ENCODE measurements around the gene TBC1D20. TPM values are rescaled to one million over a fixed set of nuclear protein-coding genes. Genes with fewer than 3 reads are reported as not detected.

The TBC1D20 gene
- total RNA-seq, 1 donor from 2014 or later, result 64.0 TPM

GRCh38 chr20:504632-505075 lies 42.3 kb upstream of the TBC1D20 start:
- TF ChIP-seq CTCF (IDR thresholded peaks at IDR 0.05), result no peak
- H3K36me3 Mint-ChIP-seq (ENCODE audit: low read depth), result peaks cover 19% of the 10 kb centered on the region

GRCh38 chr20:503048-503737 lies 40.9 kb upstream of the TBC1D20 start:
- H3K27ac Mint-ChIP-seq (ENCODE audit: unreplicated experiment), result no peak overlapping the region
- TF ChIP-seq CTCF (IDR thresholded peaks at IDR 0.05), result no peak
- H3K27me3 Mint-ChIP-seq (ENCODE audit: low read depth), result no peaks in the 10 kb centered on the region
- no peaks in the 10 kb centered on the region for H3K9me3 Mint-ChIP-seq (ENCODE audit: low read depth)
- H3K4me1 Mint-ChIP-seq (ENCODE audit: low read depth), result peaks cover 5% of the 10 kb centered on the region
- H3K4me3 Mint-ChIP-seq (ENCODE audit: unreplicated experiment), result no peak overlapping the region
- peaks cover 27% of the 10 kb centered on the region for H3K36me3 Mint-ChIP-seq (ENCODE audit: low read depth)
- no peak for DNase-seq (ENCODE audit: low spot score)

More at GRCh38 chr20:504632-505075, 42.3 kb upstream of the TBC1D20 start:
- H3K27ac Mint-ChIP-seq (ENCODE audit: unreplicated experiment), result no peak overlapping the region
- no peaks in the 10 kb centered on the region for H3K27me3 Mint-ChIP-seq (ENCODE audit: low read depth)
- no peaks in the 10 kb centered on the region for H3K9me3 Mint-ChIP-seq (ENCODE audit: low read depth)
- no peak for DNase-seq (ENCODE audit: low spot score)
- H3K4me3 Mint-ChIP-seq (ENCODE audit: unreplicated experiment), result no peak overlapping the region
- peaks cover 17% of the 10 kb centered on the region for H3K4me1 Mint-ChIP-seq (ENCODE audit: low read depth)

- Mint-ChIP-seq H3K9me3 (ENCODE audit: low read depth) (no peaks in the 10 kb centered on the region), H3K4me3 (ENCODE audit: unreplicated experiment) (no peak overlapping the region)
These were observed 35.6 kb upstream of the TBC1D20 start for GRCh38 chr20:497979-498378.

GRCh38 chr20:496126-496696 lies 33.9 kb upstream of the TBC1D20 start:
- H3K9me3 Mint-ChIP-seq (ENCODE audit: low read depth), result no peaks in the 10 kb centered on the region
- H3K27me3 Mint-ChIP-seq (ENCODE audit: low read depth), result no peaks in the 10 kb centered on the region
- no peak overlapping the region for H3K27ac Mint-ChIP-seq (ENCODE audit: unreplicated experiment)
- H3K36me3 Mint-ChIP-seq (ENCODE audit: low read depth), result peaks cover 29% of the 10 kb centered on the region
- H3K4me1 Mint-ChIP-seq (ENCODE audit: low read depth), result no peaks in the 10 kb centered on the region
- no peak for DNase-seq (ENCODE audit: low spot score)
- no peak for TF ChIP-seq CTCF (IDR thresholded peaks at IDR 0.05)
- no peak overlapping the region for H3K4me3 Mint-ChIP-seq (ENCODE audit: unreplicated experiment)

More at GRCh38 chr20:497979-498378, 35.6 kb upstream of the TBC1D20 start:
- Mint-ChIP-seq H3K27ac (ENCODE audit: unreplicated experiment) (no peak overlapping the region), H3K27me3 (ENCODE audit: low read depth) (no peaks in the 10 kb centered on the region), H3K4me1 (ENCODE audit: low read depth) (no peaks in the 10 kb centered on the region), H3K36me3 (ENCODE audit: low read depth) (peaks cover 36% of the 10 kb centered on the region)
- DNase-seq (ENCODE audit: low spot score), result no peak
- TF ChIP-seq CTCF (IDR thresholded peaks at IDR 0.05), result no peak

- H3K27me3 Mint-ChIP-seq (ENCODE audit: low read depth), result no peaks in the 10 kb centered on the region
- H3K4me3 Mint-ChIP-seq (ENCODE audit: unreplicated experiment), result no peak overlapping the region
- TF ChIP-seq CTCF (IDR thresholded peaks at IDR 0.05), result no peak
- no peaks in the 10 kb centered on the region for H3K4me1 Mint-ChIP-seq (ENCODE audit: low read depth)
- DNase-seq (ENCODE audit: low spot score), result no peak
- no peaks in the 10 kb centered on the region for H3K9me3 Mint-ChIP-seq (ENCODE audit: low read depth)
- no peak overlapping the region for H3K27ac Mint-ChIP-seq (ENCODE audit: unreplicated experiment)
- H3K36me3 Mint-ChIP-seq (ENCODE audit: low read depth), result peaks cover 32% of the 10 kb centered on the region
These were observed 29.8 kb upstream of the TBC1D20 start for GRCh38 chr20:492159-492558.
